H1 (cell line): ENCODE measurements around the gene KYNU. TPM values are rescaled to one million over a fixed set of nuclear protein-coding genes. Genes with fewer than 3 reads are reported as not detected.

Experiments used
- CHD2 ChIP-seq: IDR thresholded peaks from 2 replicates; pipeline ENCODE4 v1.6.1; 2012; ENCODE audit warnings: low read length, improper control_type of control experiment
- polyA plus RNA-seq, 7 experiments: library from polyadenylated mRNA; depleted of rRNA in 3 of 7; stranded (reverse) in 5 of 7; unstranded in 2 of 7; fragments of >200 nt in 5 of 7; fragments of 200-250 nt in 2 of 7; gene quantifications; 1 replicate in 5 of 7; 2 replicates in 1 of 7; 4 replicates in 1 of 7; pipeline versions ENCODE4 v1.2.1 to v1.2.3, GENCODE V29; 2011 to 2013; ENCODE audit warnings: missing spikeins in 2 of 7, mixed read lengths in 2 of 7
- total RNA-seq: library from RNA; stranded (reverse); fragmentation: NEBNext Ultra II Directional; extraction: Animal tissue kit (Norgen Biotek cat#: 25700); gene quantifications from 2 replicates; pipeline ENCODE4 v1.2.1, GENCODE V29; 2021
- TF ChIP-seq, protein P1 (sequence below): IDR thresholded peaks from 2 replicates; pipeline ENCODE4 v1.6.1; 2011; ENCODE audit warnings: low read length, improper control_type of control experiment

Gene KYNU
- total and polyA plus RNA-seq, 2 of the 8 experiments (the other 6 are each of a cell fraction or from before 2014, with no cell fraction given), result 0.09 to 0.13 TPM

DNA sequence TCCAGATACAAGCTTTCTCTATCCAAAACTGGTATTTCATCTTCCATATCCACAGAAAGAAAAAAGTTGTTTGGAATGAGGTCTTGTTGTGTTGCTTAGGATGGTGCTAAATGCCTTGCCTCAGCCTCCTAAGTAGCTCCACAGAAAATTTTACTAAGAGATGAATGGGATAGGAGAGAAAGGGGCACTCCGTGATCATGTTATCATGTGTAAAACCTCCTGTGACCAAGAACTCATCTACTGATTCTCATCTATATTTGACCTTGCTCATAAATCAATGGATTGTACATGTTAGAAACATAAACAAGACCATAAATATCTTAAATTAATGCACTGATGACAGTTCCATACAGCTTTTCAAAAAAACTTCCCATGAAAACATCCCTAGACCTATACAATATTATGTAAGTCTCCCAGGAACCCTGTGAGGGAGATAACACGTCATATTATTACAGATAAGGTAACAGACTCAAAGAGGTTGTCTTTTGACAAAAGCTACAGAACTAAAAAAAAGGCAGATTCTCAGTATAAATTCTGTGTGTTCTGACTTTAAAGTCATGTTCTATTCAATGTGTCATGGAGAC, 29.3 kb upstream of the KYNU start (continued):
- TF ChIP-seq, protein P1, sequence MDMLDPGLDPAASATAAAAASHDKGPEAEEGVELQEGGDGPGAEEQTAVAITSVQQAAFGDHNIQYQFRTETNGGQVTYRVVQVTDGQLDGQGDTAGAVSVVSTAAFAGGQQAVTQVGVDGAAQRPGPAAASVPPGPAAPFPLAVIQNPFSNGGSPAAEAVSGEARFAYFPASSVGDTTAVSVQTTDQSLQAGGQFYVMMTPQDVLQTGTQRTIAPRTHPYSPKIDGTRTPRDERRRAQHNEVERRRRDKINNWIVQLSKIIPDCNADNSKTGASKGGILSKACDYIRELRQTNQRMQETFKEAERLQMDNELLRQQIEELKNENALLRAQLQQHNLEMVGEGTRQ, result no peak
- no peak for TF ChIP-seq CHD2
